ENCODE results near the gene MAMDC2. TPM values are rescaled to one million over a fixed set of nuclear protein-coding genes. Genes with fewer than 3 reads are reported as not detected.

Gene MAMDC2
- total and polyA plus RNA-seq, 2 of the 8 experiments (the other 6 are each of a cell fraction or from before 2014, with no cell fraction given), result 6.1 to 15.4 TPM

DNA sequence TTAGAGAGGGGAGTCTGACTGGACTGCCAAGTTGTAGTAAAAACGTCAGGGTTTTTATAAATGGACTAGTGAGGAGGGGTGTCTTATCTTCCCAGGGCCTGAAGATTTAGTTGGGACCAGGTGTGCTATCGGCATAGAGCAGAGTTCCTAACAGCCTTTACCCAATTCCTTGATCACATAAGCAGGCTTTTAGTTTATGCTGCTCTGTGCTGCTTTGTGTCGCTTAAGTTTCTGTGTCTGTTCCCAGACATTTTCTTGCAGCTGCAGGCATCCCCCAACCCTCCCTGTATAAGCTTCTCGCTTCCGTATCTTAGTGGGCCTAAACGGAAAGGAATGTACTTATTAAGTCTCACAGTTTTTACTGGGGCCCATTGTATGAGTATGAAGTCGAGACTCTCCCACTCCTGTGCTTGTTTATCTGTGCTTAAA is 212.5 kb downstream of the MAMDC2 start:
- no peak overlapping the region for H4K91ac ChIP-seq (replicated peaks; ENCODE audit: insufficient read length, low read length)
- peaks cover 0 to 4% (median 2%) of the 10 kb centered on the region in 4 experiments; a peak in 3 of 7 replicates for H3K4me1 ChIP-seq (replicated peaks in 1 of 4; ENCODE audit: control insufficient read depth in 3 of 4, insufficient read depth in 4 of 4, low read length in 3 of 4)
- H4K20me1 ChIP-seq (replicated peaks in 1 of 2; ENCODE audit: control insufficient read depth in 1 of 2, insufficient read depth in 2 of 2, low read length in 2 of 2), result peaks cover under 1 to 1% of the 10 kb centered on the region in 2 experiments
- ChIA-PET CTCF (ENCODE audit: partially characterized antibody) (interaction anchor here (0.6 kb wide), 2 partner anchors 237 to 673 kb away, joined by 3 to 4 read pairs; no protein-coding TSS in a partner anchor), POLR2A (ENCODE audit: partially characterized antibody) (no interaction called here)
- H3K9ac ChIP-seq (replicated peaks in 1 of 4; ENCODE audit: extremely low read depth in 1 of 4, low read depth in 3 of 4, low read length in 3 of 4), result no peak overlapping the region
- H3K18ac ChIP-seq (ENCODE audit: extremely low read depth, low read length), result no peak overlapping the region
- H2BK15ac ChIP-seq (ENCODE audit: low read length), result no peak overlapping the region
- H3K36me3 ChIP-seq (ENCODE audit: control insufficient read depth in 2 of 4, insufficient read depth in 4 of 4, low read length in 3 of 4), result no peaks in the 10 kb centered on the region
- TF ChIP-seq SRF (IDR thresholded peaks at IDR 0.05; ENCODE audit: low read depth, low read length) (no peak), RNF2 (IDR thresholded peaks at IDR 0.05; ENCODE audit: borderline replicate concordance, low read depth, low read length, missing control alignments, poor library complexity, severe bottlenecking) (no peak), JUN (IDR thresholded peaks at IDR 0.05; ENCODE audit: low read depth, low read length) (no peak), SIRT6 (IDR thresholded peaks at IDR 0.05; ENCODE audit: low read length) (no peak)
- TF ChIP-seq, protein P1, sequence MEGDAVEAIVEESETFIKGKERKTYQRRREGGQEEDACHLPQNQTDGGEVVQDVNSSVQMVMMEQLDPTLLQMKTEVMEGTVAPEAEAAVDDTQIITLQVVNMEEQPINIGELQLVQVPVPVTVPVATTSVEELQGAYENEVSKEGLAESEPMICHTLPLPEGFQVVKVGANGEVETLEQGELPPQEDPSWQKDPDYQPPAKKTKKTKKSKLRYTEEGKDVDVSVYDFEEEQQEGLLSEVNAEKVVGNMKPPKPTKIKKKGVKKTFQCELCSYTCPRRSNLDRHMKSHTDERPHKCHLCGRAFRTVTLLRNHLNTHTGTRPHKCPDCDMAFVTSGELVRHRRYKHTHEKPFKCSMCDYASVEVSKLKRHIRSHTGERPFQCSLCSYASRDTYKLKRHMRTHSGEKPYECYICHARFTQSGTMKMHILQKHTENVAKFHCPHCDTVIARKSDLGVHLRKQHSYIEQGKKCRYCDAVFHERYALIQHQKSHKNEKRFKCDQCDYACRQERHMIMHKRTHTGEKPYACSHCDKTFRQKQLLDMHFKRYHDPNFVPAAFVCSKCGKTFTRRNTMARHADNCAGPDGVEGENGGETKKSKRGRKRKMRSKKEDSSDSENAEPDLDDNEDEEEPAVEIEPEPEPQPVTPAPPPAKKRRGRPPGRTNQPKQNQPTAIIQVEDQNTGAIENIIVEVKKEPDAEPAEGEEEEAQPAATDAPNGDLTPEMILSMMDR (IDR thresholded peaks at IDR 0.05; ENCODE audit: control extremely low read depth in 1 of 3, insufficient read depth in 1 of 3, low read depth in 1 of 3, low read length in 3 of 3), result no peak
- H2BK120ac ChIP-seq (replicated peaks; ENCODE audit: low read depth, low read length), result no peak overlapping the region
- H3K14ac ChIP-seq (ENCODE audit: insufficient read length), result no peak overlapping the region
- H2AK5ac ChIP-seq (ENCODE audit: low read depth, low read length), result no peak overlapping the region
- H4K5ac ChIP-seq (ENCODE audit: insufficient read length, low read depth, low read length), result no peak overlapping the region
- no peak overlapping the region for H2BK5ac ChIP-seq (ENCODE audit: low read depth, low read length)
- H3K79me2 ChIP-seq (ENCODE audit: control insufficient read depth in 1 of 2, insufficient read depth in 2 of 2, low read length in 2 of 2), result peaks cover 9 to 21% of the 10 kb centered on the region in 2 experiments
- DNase-seq (ENCODE audit: low read depth in 1 of 2, low spot score in 2 of 2) (no peak), FAIRE-seq (no peak)
- no peak overlapping the region for H3K23ac ChIP-seq (ENCODE audit: insufficient read length)
- H4K8ac ChIP-seq (ENCODE audit: extremely low read depth, insufficient read depth, low read length), result no peak overlapping the region
- H3K27ac ChIP-seq (ENCODE audit: low read depth, low read length), result no peak overlapping the region
- H2AFZ ChIP-seq (ENCODE audit: low read length), result no peak overlapping the region
- H3K56ac ChIP-seq (replicated peaks; ENCODE audit: insufficient read length, low read depth, low read length), result no peak overlapping the region
- no peak overlapping the region for H2BK12ac ChIP-seq (ENCODE audit: low read depth, low read length)
- 84% methylated on average over 7 of the region's 7 CpGs; no CpG with 5 or more reads in 1 of the 2 experiments for WGBS, 2 experiments (ENCODE audit: extremely low coverage in 1 of 2, insufficient coverage in 1 of 2, insufficient read length in 1 of 2, insufficient replicate concordance in 2 of 2, low coverage in 1 of 2, low lambda C conversion rate in 2 of 2, missing lambda C conversion rate in 1 of 2)
- no peaks in the 10 kb centered on the region for H3K9me3 ChIP-seq (ENCODE audit: insufficient read depth in 2 of 2, low read depth in 1 of 2, low read length in 1 of 2)
- H2BK20ac ChIP-seq (ENCODE audit: low read length), result no peak overlapping the region
- H3K4me2 ChIP-seq (ENCODE audit: insufficient read depth in 1 of 2, low read depth in 2 of 2, low read length in 2 of 2), result no peak overlapping the region
- H3K23me2 ChIP-seq (ENCODE audit: low read depth, low read length), result no peaks in the 10 kb centered on the region; the same call in 1 of the 2 replicates
- H3K4me3 ChIP-seq (ENCODE audit: extremely low read depth in 1 of 4, insufficient read depth in 2 of 4, low read depth in 3 of 4, low read length in 4 of 4), result no peak overlapping the region
- H3K4ac ChIP-seq (replicated peaks; ENCODE audit: insufficient read length, low read depth, low read length), result no peak overlapping the region
- no peaks in the 10 kb centered on the region for H3K27me3 ChIP-seq (replicated peaks in 1 of 4; ENCODE audit: control insufficient read depth in 3 of 4, extremely low read depth in 1 of 4, insufficient read depth in 3 of 4, low read length in 3 of 4)
- H3K79me1 ChIP-seq (ENCODE audit: low read depth, low read length), result no peaks in the 10 kb centered on the region; the same call in 1 of the 2 replicates

Measured in H1 (cell line).